Fibroblast of lung (primary cell): ENCODE data around the gene ARHGAP18. TPM values are rescaled to one million over a fixed set of nuclear protein-coding genes. Genes with fewer than 3 reads are reported as not detected.

ENCODE experiments used
- DNase-seq, 2 donors: peaks; one replicate each; pipeline versions ENCODE4 v3.0.0 to v3.0.0-alpha.2; 2010; ENCODE audit warnings: low read depth in 2 of 2
- H2AFZ ChIP-seq: 2 replicates; pipeline ENCODE4 v1.5.1; 2012; ENCODE audit warnings: low read length, control low read depth, inconsistent platforms
- H3K27ac ChIP-seq: 2 replicates; pipeline ENCODE4 v1.5.1; 2011; ENCODE audit warnings: low read length, control low read depth; ENCODE audit not compliant: insufficient read depth
- H3K27me3 ChIP-seq: 2 replicates; pipeline ENCODE4 v1.5.1; 2011; ENCODE audit warnings: mild to moderate bottlenecking, low read length; ENCODE audit not compliant: control insufficient read depth, insufficient read depth
- H3K36me3 ChIP-seq: 2 replicates; pipeline ENCODE4 v1.5.1; 2011; ENCODE audit warnings: low read length; ENCODE audit not compliant: control insufficient read depth, insufficient read depth
- H3K4me1 ChIP-seq: 2 replicates; pipeline ENCODE4 v1.5.1; 2011; ENCODE audit warnings: low read length; ENCODE audit not compliant: control insufficient read depth, insufficient read depth; ENCODE audit errors: extremely low read depth
- H3K4me2 ChIP-seq: 2 replicates; pipeline ENCODE4 v1.5.1; 2011; ENCODE audit warnings: low read length, control low read depth; ENCODE audit not compliant: insufficient read depth; ENCODE audit errors: extremely low read depth
- H3K4me3 ChIP-seq, 4 experiments: fragments of 200-600 bp in 1 of 4; sonication (generic) in 1 of 4; replicated peaks in 1 of 4; 2 replicates each; pipeline ENCODE4 v1.5.1; 2011 to 2016; ENCODE audit warnings: low read length in 4 of 4, low read depth in 3 of 4, mild to moderate bottlenecking in 3 of 4, control low read depth in 2 of 4, inconsistent platforms in 1 of 4, mixed read lengths in 1 of 4; ENCODE audit not compliant: insufficient read depth in 1 of 4; ENCODE audit errors: control extremely low read depth in 1 of 4
- H3K79me2 ChIP-seq: 2 replicates; pipeline ENCODE4 v1.5.1; 2012; ENCODE audit warnings: mild to moderate bottlenecking, low read length, inconsistent platforms; ENCODE audit not compliant: control insufficient read depth, insufficient read depth
- H3K9ac ChIP-seq: 2 replicates; pipeline ENCODE4 v1.5.1; 2011; ENCODE audit warnings: mild to moderate bottlenecking, low read length, control low read depth; ENCODE audit not compliant: insufficient read depth
- H3K9me3 ChIP-seq: 2 replicates; pipeline ENCODE4 v1.5.1; 2012; ENCODE audit warnings: low read depth, low read length; ENCODE audit not compliant: control insufficient read depth, insufficient read depth
- H4K20me1 ChIP-seq: 2 replicates; pipeline ENCODE4 v1.5.1; 2011; ENCODE audit warnings: low read length; ENCODE audit not compliant: control insufficient read depth, insufficient read depth; ENCODE audit errors: extremely low read depth
- EZH2 ChIP-seq: IDR thresholded peaks from 2 replicates; pipeline ENCODE4 v1.5.1; 2012; ENCODE audit warnings: low read length, control low read depth, mild to moderate bottlenecking; ENCODE audit errors: missing control alignments
- polyA plus RNA-seq, 2 donors: library from polyadenylated mRNA; depleted of rRNA in 1 of 2; stranded (reverse) in 1 of 2; unstranded in 1 of 2; fragments of >200 nt; gene quantifications; 2 replicates each; pipeline ENCODE4 v1.2.1, GENCODE V29; 2011 to 2012; ENCODE audit warnings: missing spikeins in 1 of 2
- total RNA-seq: library from RNA; depleted of rRNA; stranded (reverse); fragments of >200 nt; gene quantifications from 2 replicates; pipeline ENCODE4 v1.2.1, GENCODE V29; 2014
- TF ChIP-seq, protein P1 (sequence below), 2 donors: IDR thresholded peaks in 1 of 2; conservative IDR thresholded peaks in 1 of 2; 1 replicate in 1 of 2; 2 replicates in 1 of 2; pipeline ENCODE4 v1.5.1; 2011 to 2012; ENCODE audit warnings: low read length in 2 of 2, control low read depth in 1 of 2, inconsistent platforms in 1 of 2, low read depth in 1 of 2, mild to moderate bottlenecking in 1 of 2

The ARHGAP18 gene
- total and polyA plus RNA-seq, 2 donors (not counting 1 experiment from before 2014, with no cell fraction given) = 18.6 to 38.3 TPM

- no peak for TF ChIP-seq EZH2
- TF ChIP-seq, protein P1, sequence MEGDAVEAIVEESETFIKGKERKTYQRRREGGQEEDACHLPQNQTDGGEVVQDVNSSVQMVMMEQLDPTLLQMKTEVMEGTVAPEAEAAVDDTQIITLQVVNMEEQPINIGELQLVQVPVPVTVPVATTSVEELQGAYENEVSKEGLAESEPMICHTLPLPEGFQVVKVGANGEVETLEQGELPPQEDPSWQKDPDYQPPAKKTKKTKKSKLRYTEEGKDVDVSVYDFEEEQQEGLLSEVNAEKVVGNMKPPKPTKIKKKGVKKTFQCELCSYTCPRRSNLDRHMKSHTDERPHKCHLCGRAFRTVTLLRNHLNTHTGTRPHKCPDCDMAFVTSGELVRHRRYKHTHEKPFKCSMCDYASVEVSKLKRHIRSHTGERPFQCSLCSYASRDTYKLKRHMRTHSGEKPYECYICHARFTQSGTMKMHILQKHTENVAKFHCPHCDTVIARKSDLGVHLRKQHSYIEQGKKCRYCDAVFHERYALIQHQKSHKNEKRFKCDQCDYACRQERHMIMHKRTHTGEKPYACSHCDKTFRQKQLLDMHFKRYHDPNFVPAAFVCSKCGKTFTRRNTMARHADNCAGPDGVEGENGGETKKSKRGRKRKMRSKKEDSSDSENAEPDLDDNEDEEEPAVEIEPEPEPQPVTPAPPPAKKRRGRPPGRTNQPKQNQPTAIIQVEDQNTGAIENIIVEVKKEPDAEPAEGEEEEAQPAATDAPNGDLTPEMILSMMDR (conservative IDR thresholded peaks at IDR 0.05 in 1 of 2, IDR thresholded peaks at IDR 0.05 in 1 of 2; ENCODE audit: low read depth in 1 of 2, low read length in 2 of 2) = peak; percentile 12 to 37
- Histone ChIP-seq H3K4me2 (no peak overlapping the region), H3K9me3 (no peaks in the 10 kb centered on the region), H3K4me1 (no peaks in the 10 kb centered on the region), H2AFZ (no peak overlapping the region), H3K27ac (no peak overlapping the region), H3K36me3 (peaks cover 2% of the 10 kb centered on the region), H4K20me1 (no peaks in the 10 kb centered on the region), H3K79me2 (no peaks in the 10 kb centered on the region), H3K4me3 (no peak overlapping the region), H3K9ac (no peak overlapping the region), H3K27me3 (no peaks in the 10 kb centered on the region)
- no peak for DNase-seq
Measured at GRCh38 chr6:129621252-129621651, 88.7 kb downstream of the ARHGAP18 start.

GRCh38 chr6:129620234-129620610 is 89.8 kb downstream of the ARHGAP18 start:
- Histone ChIP-seq H3K4me2 (no peak overlapping the region), H3K79me2 (no peaks in the 10 kb centered on the region), H3K4me1 (no peaks in the 10 kb centered on the region), H3K27me3 (no peaks in the 10 kb centered on the region), H3K4me3 (no peak overlapping the region), H3K27ac (no peak overlapping the region), H4K20me1 (no peaks in the 10 kb centered on the region), H3K9ac (no peak overlapping the region), H2AFZ (no peak overlapping the region), H3K9me3 (no peaks in the 10 kb centered on the region), H3K36me3 (peaks cover 2% of the 10 kb centered on the region)
- no peak for TF ChIP-seq EZH2
- TF ChIP-seq, protein P1 (conservative IDR thresholded peaks at IDR 0.05 in 1 of 2, IDR thresholded peaks at IDR 0.05 in 1 of 2; ENCODE audit: low read depth in 1 of 2, low read length in 2 of 2) = no peak
- no peak for DNase-seq

- no peaks in the 10 kb centered on the region for H3K79me2 ChIP-seq
- no peak overlapping the region for H2AFZ ChIP-seq
- H3K36me3 ChIP-seq = peaks cover 2% of the 10 kb centered on the region
- no peak for TF ChIP-seq EZH2
- TF ChIP-seq, protein P1 (conservative IDR thresholded peaks at IDR 0.05 in 1 of 2, IDR thresholded peaks at IDR 0.05 in 1 of 2; ENCODE audit: low read depth in 1 of 2, low read length in 2 of 2) = no peak
- no peak overlapping the region for H3K4me3 ChIP-seq
- H3K4me1 ChIP-seq = no peaks in the 10 kb centered on the region
- H3K9me3 ChIP-seq = no peaks in the 10 kb centered on the region
- no peak for DNase-seq
- no peak overlapping the region for H3K27ac ChIP-seq
- no peak overlapping the region for H3K9ac ChIP-seq
- H3K4me2 ChIP-seq = no peak overlapping the region
- no peaks in the 10 kb centered on the region for H4K20me1 ChIP-seq
- H3K27me3 ChIP-seq = no peaks in the 10 kb centered on the region
Measured at GRCh38 chr6:129619579-129620233, 90.3 kb downstream of the ARHGAP18 start.
